PFSK-1 (cell line): Measurements from ENCODE around the gene DYNLL1.

ENCODE experiments used
- POLR2AphosphoS5 ChIP-seq: IDR thresholded peaks from 2 replicates; pipeline ENCODE4 v1.6.1; 2012; ENCODE audit warnings: low read depth, mild to moderate bottlenecking, control low read depth, low read length, moderate library complexity
- TF ChIP-seq, protein P1 (sequence below), 2 experiments: IDR thresholded peaks; 2 replicates each; pipeline versions ENCODE4 v1.6.1 to v1.8.0; 2011 to 2012; ENCODE audit warnings: low read depth in 2 of 2, low read length in 2 of 2, control low read depth in 1 of 2, inconsistent platforms in 1 of 2, mild to moderate bottlenecking in 1 of 2, moderate library complexity in 1 of 2; ENCODE audit not compliant: insufficient read depth in 1 of 2

GRCh38 chr12:120489018-120489417, 6.9 kb upstream of the DYNLL1 start:
- TF ChIP-seq POLR2AphosphoS5, result no peak
- TF ChIP-seq, protein P1, sequence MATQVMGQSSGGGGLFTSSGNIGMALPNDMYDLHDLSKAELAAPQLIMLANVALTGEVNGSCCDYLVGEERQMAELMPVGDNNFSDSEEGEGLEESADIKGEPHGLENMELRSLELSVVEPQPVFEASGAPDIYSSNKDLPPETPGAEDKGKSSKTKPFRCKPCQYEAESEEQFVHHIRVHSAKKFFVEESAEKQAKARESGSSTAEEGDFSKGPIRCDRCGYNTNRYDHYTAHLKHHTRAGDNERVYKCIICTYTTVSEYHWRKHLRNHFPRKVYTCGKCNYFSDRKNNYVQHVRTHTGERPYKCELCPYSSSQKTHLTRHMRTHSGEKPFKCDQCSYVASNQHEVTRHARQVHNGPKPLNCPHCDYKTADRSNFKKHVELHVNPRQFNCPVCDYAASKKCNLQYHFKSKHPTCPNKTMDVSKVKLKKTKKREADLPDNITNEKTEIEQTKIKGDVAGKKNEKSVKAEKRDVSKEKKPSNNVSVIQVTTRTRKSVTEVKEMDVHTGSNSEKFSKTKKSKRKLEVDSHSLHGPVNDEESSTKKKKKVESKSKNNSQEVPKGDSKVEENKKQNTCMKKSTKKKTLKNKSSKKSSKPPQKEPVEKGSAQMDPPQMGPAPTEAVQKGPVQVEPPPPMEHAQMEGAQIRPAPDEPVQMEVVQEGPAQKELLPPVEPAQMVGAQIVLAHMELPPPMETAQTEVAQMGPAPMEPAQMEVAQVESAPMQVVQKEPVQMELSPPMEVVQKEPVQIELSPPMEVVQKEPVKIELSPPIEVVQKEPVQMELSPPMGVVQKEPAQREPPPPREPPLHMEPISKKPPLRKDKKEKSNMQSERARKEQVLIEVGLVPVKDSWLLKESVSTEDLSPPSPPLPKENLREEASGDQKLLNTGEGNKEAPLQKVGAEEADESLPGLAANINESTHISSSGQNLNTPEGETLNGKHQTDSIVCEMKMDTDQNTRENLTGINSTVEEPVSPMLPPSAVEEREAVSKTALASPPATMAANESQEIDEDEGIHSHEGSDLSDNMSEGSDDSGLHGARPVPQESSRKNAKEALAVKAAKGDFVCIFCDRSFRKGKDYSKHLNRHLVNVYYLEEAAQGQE (IDR thresholded peaks at IDR 0.05; ENCODE audit: insufficient read depth in 1 of 2, low read depth in 2 of 2, low read length in 2 of 2), result no peak
